Mononuclear cell (primary cell): ENCODE results near the gene RPP38. TPM values are rescaled to one million over a fixed set of nuclear protein-coding genes. Genes with fewer than 3 reads are reported as not detected.

Experiments
- H3K27me3 ChIP-seq: 2 replicates; pipeline ENCODE4 v1.6.0; 2011; ENCODE audit warnings: low read length, control low read depth; ENCODE audit not compliant: insufficient read depth
- H3K4me1 ChIP-seq: 2 replicates; pipeline ENCODE4 v1.5.1; 2011; ENCODE audit warnings: mild to moderate bottlenecking, low read length, control low read depth; ENCODE audit not compliant: insufficient read depth
- H3K4me3 ChIP-seq: 2 replicates; pipeline ENCODE4 v1.5.1; 2011; ENCODE audit warnings: mild to moderate bottlenecking, low read length, moderate library complexity
- H3K9me3 ChIP-seq: 2 replicates; pipeline ENCODE4 v1.5.1; 2011; ENCODE audit warnings: low read depth, mild to moderate bottlenecking, control low read depth, low read length
- total RNA-seq: library from RNA; depleted of rRNA; stranded (reverse); fragments of >200 nt; gene quantifications from one replicate; pipeline ENCODE4 v1.2.3, GENCODE V29; 2012

The RPP38 gene, protein sequence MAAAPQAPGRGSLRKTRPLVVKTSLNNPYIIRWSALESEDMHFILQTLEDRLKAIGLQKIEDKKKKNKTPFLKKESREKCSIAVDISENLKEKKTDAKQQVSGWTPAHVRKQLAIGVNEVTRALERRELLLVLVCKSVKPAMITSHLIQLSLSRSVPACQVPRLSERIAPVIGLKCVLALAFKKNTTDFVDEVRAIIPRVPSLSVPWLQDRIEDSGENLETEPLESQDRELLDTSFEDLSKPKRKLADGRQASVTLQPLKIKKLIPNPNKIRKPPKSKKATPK
- 15.6 TPM for total RNA-seq

DNA sequence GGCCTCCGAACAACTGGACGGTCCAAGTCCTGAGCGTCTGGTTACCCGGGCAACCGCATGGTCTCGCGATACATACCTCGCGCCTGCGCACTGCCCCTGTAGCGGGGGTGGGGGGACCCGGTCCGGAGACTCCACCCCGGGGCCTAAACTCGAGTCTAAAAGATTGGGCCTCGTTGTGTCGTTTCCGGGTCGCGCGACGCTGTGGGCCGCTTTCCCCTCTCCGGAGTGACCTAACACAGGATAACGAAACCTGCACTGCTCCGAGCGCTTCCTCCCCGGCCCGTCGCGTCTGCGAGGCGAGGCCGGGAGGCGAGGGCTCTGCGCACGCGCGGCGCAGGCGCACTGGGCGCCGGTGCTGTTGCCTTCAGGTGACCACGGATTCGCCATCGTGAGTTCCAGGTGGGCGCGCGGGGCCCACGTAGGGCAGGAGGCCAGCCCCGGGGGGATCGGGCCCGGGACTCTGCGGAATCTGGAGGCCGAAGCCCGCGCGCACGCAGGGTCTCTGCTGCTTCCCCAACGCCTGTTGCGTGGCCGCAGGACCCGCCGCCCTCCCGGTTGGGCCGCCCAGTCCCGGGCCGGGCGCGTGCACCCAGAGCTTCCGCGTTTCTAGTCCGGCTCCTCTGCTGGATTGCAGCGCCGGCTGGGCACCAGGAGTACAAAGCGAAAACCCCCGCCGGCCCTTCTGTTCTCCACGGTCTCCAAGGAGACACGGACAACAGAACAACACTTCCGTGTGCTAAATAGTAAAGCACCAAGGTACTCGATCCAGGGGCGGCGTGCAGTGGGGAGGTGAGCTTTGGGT is at the start of gene RPP38:
TSS of gene RPP38 (plus strand) at position 345 of the 802 bp plus-strand sequence. CDS start 5,960 bp downstream, outside the sequence.
- Histone ChIP-seq H3K9me3 (no peaks in the 10 kb centered on the region), H3K4me3 (peak within 1 kb of the TSS; percentile 79)

GRCh38 chr10:15049533-15049932 is 47.6 kb upstream of the RPP38 start:
- no peak overlapping the region for H3K4me3 ChIP-seq
- no peaks in the 10 kb centered on the region for H3K9me3 ChIP-seq
- no peaks in the 10 kb centered on the region for H3K27me3 ChIP-seq
- no peaks in the 10 kb centered on the region for H3K4me1 ChIP-seq

More for the DNA sequence above, at the start of gene RPP38:
- Histone ChIP-seq H3K27me3 (no peaks in the 10 kb centered on the region), H3K4me1 (peaks cover 33% of the 10 kb centered on the region)

DNA sequence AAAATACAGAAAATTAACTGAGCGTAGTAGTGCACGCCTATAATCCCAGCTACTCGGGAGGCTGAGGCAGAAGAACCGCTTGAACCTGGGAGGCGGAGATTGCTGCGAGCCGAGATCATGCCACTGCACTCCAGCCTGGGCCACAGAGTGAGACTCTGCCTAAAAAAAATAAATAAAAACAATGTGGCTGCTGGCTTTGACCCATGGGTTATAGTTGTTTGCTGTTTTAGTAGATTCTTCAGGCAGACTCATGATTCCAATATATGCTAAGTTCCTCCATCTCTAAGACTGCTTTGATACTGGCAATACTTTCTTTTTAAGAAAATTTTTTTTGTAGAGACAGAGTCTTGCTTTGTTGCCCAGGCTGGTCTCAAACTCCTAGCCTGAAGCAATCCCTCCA is 45.0 kb upstream of the RPP38 start:
- Histone ChIP-seq H3K27me3 (no peaks in the 10 kb centered on the region), H3K9me3 (no peaks in the 10 kb centered on the region), H3K4me1 (no peaks in the 10 kb centered on the region), H3K4me3 (no peak overlapping the region)

GRCh38 chr10:15053061-15053460 is 44.1 kb upstream of the RPP38 start:
- Histone ChIP-seq H3K4me3 (no peak overlapping the region), H3K27me3 (no peaks in the 10 kb centered on the region), H3K9me3 (no peaks in the 10 kb centered on the region), H3K4me1 (no peaks in the 10 kb centered on the region)

DNA sequence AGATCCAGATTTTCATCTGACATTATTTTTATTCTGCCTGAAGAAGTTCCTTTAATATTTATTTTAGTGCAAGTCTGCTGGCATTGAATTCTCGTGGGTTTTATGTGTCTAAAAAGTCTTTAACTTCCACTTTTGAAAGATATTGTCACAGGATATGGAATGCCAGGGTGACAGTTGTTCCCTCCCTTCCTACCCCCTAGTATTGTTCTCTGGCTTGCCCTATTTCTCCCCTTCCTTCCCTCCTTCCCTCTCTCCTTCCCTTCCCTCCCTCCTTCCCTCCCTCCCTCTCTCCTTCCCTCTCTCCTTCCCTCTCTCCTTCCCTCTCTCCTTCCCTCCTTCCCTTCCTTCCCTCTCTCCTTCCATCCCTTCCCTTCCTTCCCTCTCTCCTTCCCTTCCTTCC is 38.5 kb upstream of the RPP38 start:
- Histone ChIP-seq H3K27me3 (peaks cover 15% of the 10 kb centered on the region), H3K4me3 (no peak overlapping the region), H3K9me3 (peaks cover 13% of the 10 kb centered on the region), H3K4me1 (no peaks in the 10 kb centered on the region)

- no peaks in the 10 kb centered on the region for H3K4me1 ChIP-seq
- H3K9me3 ChIP-seq, result peaks cover 13% of the 10 kb centered on the region
- H3K4me3 ChIP-seq, result no peak overlapping the region
- H3K27me3 ChIP-seq, result peaks cover 15% of the 10 kb centered on the region
These were observed 37.2 kb upstream of the RPP38 start for GRCh38 chr10:15059914-15060313.

DNA sequence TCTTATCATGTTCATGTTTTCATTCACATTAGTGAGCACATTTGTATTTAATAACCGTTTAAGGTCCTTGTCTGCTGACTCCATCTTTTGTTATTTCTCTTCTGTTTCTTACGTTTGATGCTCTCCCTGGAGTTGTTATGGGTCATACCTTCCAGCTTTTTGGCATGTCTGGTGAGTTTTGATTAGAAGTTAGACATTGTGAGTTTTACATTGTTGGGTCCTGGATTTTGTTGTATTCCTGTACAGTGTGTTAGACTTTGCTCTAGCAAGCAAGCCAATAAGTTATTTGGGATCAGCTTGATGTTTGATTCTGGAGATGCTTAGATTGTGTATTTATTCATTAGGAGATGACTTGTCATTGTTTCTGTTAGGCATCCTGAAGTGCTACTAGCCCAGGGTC is 36.5 kb upstream of the RPP38 start:
- no peak overlapping the region for H3K4me3 ChIP-seq
- H3K4me1 ChIP-seq, result no peaks in the 10 kb centered on the region
- H3K27me3 ChIP-seq, result peaks cover 15% of the 10 kb centered on the region
- H3K9me3 ChIP-seq, result peaks cover 13% of the 10 kb centered on the region

- no peak overlapping the region for H3K4me3 ChIP-seq
- H3K4me1 ChIP-seq, result no peaks in the 10 kb centered on the region
- no peaks in the 10 kb centered on the region for H3K9me3 ChIP-seq
- no peaks in the 10 kb centered on the region for H3K27me3 ChIP-seq
These were observed 30.0 kb upstream of the RPP38 start for GRCh38 chr10:15067154-15067553.

- Histone ChIP-seq H3K4me3 (no peak overlapping the region), H3K4me1 (no peaks in the 10 kb centered on the region), H3K9me3 (no peaks in the 10 kb centered on the region), H3K27me3 (no peaks in the 10 kb centered on the region)
These were observed 28.4 kb upstream of the RPP38 start for GRCh38 chr10:15068802-15069201.

DNA sequence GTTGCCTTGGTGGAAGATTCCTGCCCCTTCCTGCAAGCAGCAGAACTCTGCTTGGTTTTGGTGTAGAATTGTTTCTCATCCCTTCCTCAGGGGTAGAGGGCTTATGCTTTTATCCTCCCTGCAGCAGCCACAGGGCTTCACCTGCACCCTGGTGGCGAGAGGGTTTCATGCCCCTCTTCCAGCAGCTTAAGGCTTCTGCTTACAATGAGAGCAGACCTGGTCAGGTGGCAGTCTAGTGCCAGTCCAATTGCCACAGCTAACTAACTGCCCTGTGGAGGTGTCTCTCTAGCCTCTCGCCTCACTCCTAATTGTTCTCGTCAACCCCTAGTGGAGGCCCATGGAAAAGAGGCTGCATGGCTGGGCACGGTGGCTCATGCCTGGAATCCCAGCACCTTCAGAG is 27.9 kb upstream of the RPP38 start:
- no peaks in the 10 kb centered on the region for H3K4me1 ChIP-seq
- H3K9me3 ChIP-seq, result no peaks in the 10 kb centered on the region
- no peaks in the 10 kb centered on the region for H3K27me3 ChIP-seq
- H3K4me3 ChIP-seq, result no peak overlapping the region

- H3K27me3 ChIP-seq, result no peaks in the 10 kb centered on the region
- no peaks in the 10 kb centered on the region for H3K9me3 ChIP-seq
- no peaks in the 10 kb centered on the region for H3K4me1 ChIP-seq
- H3K4me3 ChIP-seq, result no peak overlapping the region
These were observed 24.8 kb upstream of the RPP38 start for GRCh38 chr10:15072358-15072757.

DNA sequence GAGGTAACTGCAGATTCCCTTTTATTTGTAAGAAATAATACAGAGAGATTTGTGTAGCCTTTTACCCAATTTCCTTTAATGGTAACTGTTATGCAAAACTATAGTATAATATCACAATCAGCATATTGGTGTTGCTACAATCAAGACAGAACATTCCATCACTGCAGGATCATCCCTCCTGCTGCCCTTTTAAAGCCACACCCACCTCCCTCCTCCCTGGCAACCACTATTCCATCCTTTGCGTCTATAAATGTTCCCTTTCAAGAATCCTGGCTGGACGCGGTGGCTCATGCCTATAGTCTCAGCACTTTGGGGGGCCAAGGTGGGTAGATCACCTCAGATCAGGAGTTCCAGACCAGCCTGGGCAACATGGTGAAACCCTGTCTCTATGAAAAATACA is 21.7 kb upstream of the RPP38 start:
- Histone ChIP-seq H3K4me1 (no peaks in the 10 kb centered on the region), H3K27me3 (no peaks in the 10 kb centered on the region), H3K4me3 (no peak overlapping the region), H3K9me3 (no peaks in the 10 kb centered on the region)

DNA sequence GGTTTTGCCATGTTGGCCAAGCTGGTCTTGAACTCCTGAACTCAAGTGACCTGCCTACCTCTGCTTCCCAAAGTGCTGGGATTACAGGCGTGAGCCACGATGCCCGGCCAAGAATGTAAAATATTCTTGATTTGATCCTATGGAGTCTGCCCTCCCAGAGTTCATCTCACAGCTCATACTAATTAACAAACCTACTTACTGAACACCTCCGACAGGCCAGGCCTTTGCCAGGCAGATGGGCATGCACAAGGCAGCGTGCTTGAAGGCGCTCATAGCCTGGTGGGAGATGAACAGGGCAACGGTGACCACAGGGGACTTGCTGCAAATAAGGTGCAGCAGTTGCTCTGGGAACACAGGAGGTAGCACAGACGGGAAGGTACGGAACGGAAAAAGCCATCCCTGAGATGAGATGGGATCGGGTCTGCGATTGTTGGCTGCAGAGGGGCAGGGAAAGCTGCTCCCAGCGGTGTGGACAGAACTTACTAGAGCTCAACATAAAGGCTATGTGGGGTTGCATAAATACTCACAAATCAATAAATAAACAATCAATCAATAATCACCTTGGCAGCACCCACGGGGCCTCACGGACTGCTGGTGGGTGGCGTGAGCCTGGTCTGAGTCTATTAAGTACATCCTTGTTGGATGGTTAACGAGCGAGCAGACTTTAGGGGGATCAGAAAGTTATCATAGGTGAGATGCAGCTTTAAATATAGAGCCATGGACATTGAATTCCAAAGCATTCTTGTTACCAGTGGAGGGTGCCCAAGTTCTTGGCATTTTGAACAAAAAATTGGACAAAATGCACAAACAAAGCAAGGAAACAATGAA is 13.3 kb upstream of the RPP38 start:
- Histone ChIP-seq H3K9me3 (no peaks in the 10 kb centered on the region), H3K4me3 (no peak overlapping the region), H3K4me1 (peaks cover 8% of the 10 kb centered on the region), H3K27me3 (no peaks in the 10 kb centered on the region)

DNA sequence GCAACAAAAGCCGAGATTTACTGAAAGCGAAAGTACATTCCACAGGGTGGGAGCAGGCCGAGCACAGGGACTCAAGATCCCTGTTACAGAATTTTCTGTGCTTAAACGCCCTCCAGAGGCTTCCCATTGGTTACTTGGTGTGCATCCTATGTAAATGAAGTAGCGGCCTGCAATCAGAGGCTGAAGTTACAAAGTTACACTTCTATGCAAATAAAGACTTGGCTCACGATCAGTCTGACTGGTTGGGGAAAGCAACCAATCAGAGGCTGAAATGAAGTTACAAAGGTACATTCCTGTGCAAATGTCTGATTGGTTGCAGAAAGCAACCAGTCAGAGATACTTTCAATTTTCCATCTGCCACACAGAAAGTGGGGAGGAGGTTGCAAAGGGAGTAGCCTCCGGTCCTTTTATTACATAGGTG is 12.6 kb upstream of the RPP38 start:
- Histone ChIP-seq H3K9me3 (no peaks in the 10 kb centered on the region), H3K4me3 (no peak overlapping the region), H3K4me1 (peaks cover 9% of the 10 kb centered on the region), H3K27me3 (no peaks in the 10 kb centered on the region)
